GM19438 (cell line): ENCODE measurements around the gene FAF1.

Experiments
- ATAC-seq: cut with Tn5 transposase; IDR thresholded peaks from one replicate; pipeline ENCODE4 v1.9.1; 2021; ENCODE audit warnings: low read depth; ENCODE audit not compliant: unreplicated experiment

Gene FAF1

DNA sequence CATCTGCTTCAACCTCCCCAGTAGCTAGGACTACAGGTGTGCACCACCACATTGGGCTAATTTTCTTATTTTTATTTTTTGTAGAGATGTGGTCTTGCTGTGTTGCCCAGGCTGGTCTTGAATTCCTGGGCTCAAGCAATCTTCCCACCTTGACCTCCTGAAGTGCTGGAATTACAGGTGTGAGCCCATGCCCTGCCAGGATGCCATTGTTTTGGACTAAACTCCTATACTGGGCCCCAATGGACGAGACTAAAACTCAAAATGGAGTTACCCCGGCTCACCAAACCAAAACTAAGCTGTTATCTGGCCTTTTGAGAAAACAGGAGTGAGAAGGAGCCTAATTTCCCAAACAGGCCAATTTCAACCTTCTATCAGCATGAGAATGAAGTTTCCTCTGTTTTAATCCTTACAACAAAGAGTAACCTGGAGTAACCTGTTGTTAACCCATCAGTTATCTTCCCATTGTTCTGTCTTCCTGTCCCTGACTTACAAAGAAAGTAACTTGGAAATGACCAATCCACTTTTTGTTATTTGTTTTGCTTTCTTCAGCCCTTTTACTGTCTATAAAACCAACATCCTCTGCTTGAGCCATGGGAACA, 566.4 kb downstream of the FAF1 start:
- no peak for ATAC-seq
